H1 (cell line): ENCODE measurements around the gene PLEKHA5. TPM values are rescaled to one million over a fixed set of nuclear protein-coding genes. Genes with fewer than 3 reads are reported as not detected.

ENCODE experiments used
- CTCF ChIA-PET: fragments of 300-600 bp; sonication (Branson Sonifier 250); formaldehyde crosslinking; loops from one replicate; lab custom pipeline; 2021; ENCODE audit not compliant: partially characterized antibody; lab: Charles Lee
- POLR2A ChIA-PET: fragments of 300-600 bp; sonication (Branson Sonifier 250); formaldehyde crosslinking; loops from one replicate; lab custom pipeline; 2021; ENCODE audit warnings: inconsistent platforms; ENCODE audit not compliant: partially characterized antibody; lab: Charles Lee
- DNase-seq, 2 experiments: peaks; one replicate each; pipeline versions ENCODE4 v3.0.0 to v3.0.0-alpha.2; 2010 to 2022; ENCODE audit warnings: low spot score in 2 of 2, low read depth in 1 of 2, mixed read lengths in 1 of 2
- FAIRE-seq: peaks from 2 replicates; lab custom pipeline; 2011; peaks lifted over from hg19 to GRCh38; lab: Jason Lieb, UNC
- H2AFZ ChIP-seq: 2 replicates; pipeline ENCODE4 v1.8.1; 2012; ENCODE audit warnings: low read length, inconsistent platforms
- H2AK5ac ChIP-seq: 2 replicates; pipeline ENCODE4 v1.6.1; 2013; ENCODE audit warnings: low read depth, low read length
- H2BK120ac ChIP-seq: replicated peaks from 2 replicates; pipeline ENCODE3; 2013; ENCODE audit warnings: low read depth, low read length, inconsistent platforms
- H2BK12ac ChIP-seq: 2 replicates; pipeline ENCODE4 v1.6.1; 2013; ENCODE audit warnings: low read depth, low read length
- H2BK15ac ChIP-seq: 2 replicates; pipeline ENCODE4 v1.6.1; 2013; ENCODE audit warnings: low read length
- H2BK20ac ChIP-seq: 2 replicates; pipeline ENCODE4 v1.6.1; 2013; ENCODE audit warnings: low read length
- H2BK5ac ChIP-seq: 2 replicates; pipeline ENCODE4 v1.6.1; 2013; ENCODE audit warnings: low read depth, low read length
- H3K14ac ChIP-seq: 2 replicates; pipeline ENCODE4 v1.6.1; 2013; ENCODE audit warnings: inconsistent platforms; ENCODE audit not compliant: insufficient read length
- H3K18ac ChIP-seq: 2 replicates; pipeline ENCODE4 v1.6.1; 2013; ENCODE audit warnings: low read length; ENCODE audit errors: extremely low read depth
- H3K23ac ChIP-seq: 2 replicates; pipeline ENCODE4 v1.6.1; 2013; ENCODE audit warnings: inconsistent platforms; ENCODE audit not compliant: insufficient read length
- H3K23me2 ChIP-seq: 2 replicates; pipeline ENCODE4 v1.6.1; 2013; ENCODE audit warnings: low read depth, low read length
- H3K27ac ChIP-seq: 2 replicates; pipeline ENCODE4 v1.6.1; 2011; ENCODE audit warnings: low read depth, low read length, inconsistent platforms
- H3K27me3 ChIP-seq, 4 experiments: replicated peaks in 1 of 4; 1 replicate in 1 of 4; 2 replicates in 3 of 4; pipeline versions ENCODE4 v1.6.1 to v1.8.1; 2011 to 2013; ENCODE audit warnings: low read length in 3 of 4, mild to moderate bottlenecking in 3 of 4, inconsistent platforms in 2 of 4, mixed read lengths in 2 of 4, moderate library complexity in 1 of 4; ENCODE audit not compliant: control insufficient read depth in 3 of 4, insufficient read depth in 3 of 4; ENCODE audit errors: extremely low read depth in 1 of 4
- H3K36me3 ChIP-seq, 4 experiments: 2 replicates each; pipeline versions ENCODE4 v1.6.1 to v1.8.1; 2011 to 2013; ENCODE audit warnings: mild to moderate bottlenecking in 4 of 4, low read length in 3 of 4, moderate library complexity in 2 of 4, control low read depth in 1 of 4, inconsistent platforms in 1 of 4; ENCODE audit not compliant: insufficient read depth in 4 of 4, control insufficient read depth in 2 of 4
- H3K4ac ChIP-seq: replicated peaks from 2 replicates; pipeline ENCODE3; 2013; ENCODE audit warnings: low read length, low read depth, mixed read lengths, inconsistent platforms; ENCODE audit not compliant: insufficient read length
- H3K4me1 ChIP-seq, 4 experiments: replicated peaks in 1 of 4; 1 replicate in 1 of 4; 2 replicates in 3 of 4; pipeline versions ENCODE4 v1.6.1 to v1.8.1; 2011 to 2013; ENCODE audit warnings: low read length in 3 of 4, inconsistent platforms in 2 of 4, mixed read lengths in 1 of 4; ENCODE audit not compliant: insufficient read depth in 4 of 4, control insufficient read depth in 3 of 4
- H3K4me2 ChIP-seq, 2 experiments: 2 replicates each; pipeline versions ENCODE4 v1.6.1 to v1.8.1; 2011 to 2013; ENCODE audit warnings: low read depth in 2 of 2, low read length in 2 of 2, control low read depth in 1 of 2, inconsistent platforms in 1 of 2, mild to moderate bottlenecking in 1 of 2; ENCODE audit not compliant: insufficient read depth in 1 of 2
- H3K4me3 ChIP-seq, 4 experiments: fragments of 200-600, 300-600 bp in 1 of 4; sonication (generic), shearing (Covaris generic), sonication (Bioruptor Twin) in 1 of 4; 2 replicates each; pipeline versions ENCODE4 v1.5.1 to v1.8.1; 2011 to 2016; ENCODE audit warnings: low read length in 4 of 4, low read depth in 3 of 4, control low read depth in 2 of 4, inconsistent platforms in 2 of 4, mild to moderate bottlenecking in 2 of 4, mixed read lengths in 1 of 4, moderate library complexity in 1 of 4; ENCODE audit not compliant: insufficient read depth in 2 of 4; ENCODE audit errors: extremely low read depth in 1 of 4
- H3K56ac ChIP-seq: replicated peaks from 2 replicates; pipeline ENCODE3; 2013; ENCODE audit warnings: low read depth, mild to moderate bottlenecking, mixed read lengths, low read length, inconsistent platforms; ENCODE audit not compliant: insufficient read length
- H3K79me1 ChIP-seq: 2 replicates; pipeline ENCODE4 v1.6.1; 2013; ENCODE audit warnings: low read depth, low read length, control low read depth
- H3K79me2 ChIP-seq, 2 experiments: 2 replicates each; pipeline versions ENCODE4 v1.6.1 to v1.8.1; 2012 to 2013; ENCODE audit warnings: low read length in 2 of 2, mild to moderate bottlenecking in 2 of 2, inconsistent platforms in 1 of 2; ENCODE audit not compliant: insufficient read depth in 2 of 2, control insufficient read depth in 1 of 2
- H3K9ac ChIP-seq, 4 experiments: replicated peaks in 1 of 4; 1 replicate in 1 of 4; 2 replicates in 3 of 4; pipeline versions ENCODE4 v1.6.1 to v1.8.1; 2011 to 2013; ENCODE audit warnings: low read depth in 3 of 4, low read length in 3 of 4, control low read depth in 2 of 4, mild to moderate bottlenecking in 2 of 4, moderate library complexity in 2 of 4, inconsistent platforms in 1 of 4; ENCODE audit errors: extremely low read depth in 1 of 4
- H3K9me3 ChIP-seq, 2 experiments: 2 replicates each; pipeline versions ENCODE4 v1.6.1 to v1.8.1; 2012 to 2013; ENCODE audit warnings: mild to moderate bottlenecking in 2 of 2, moderate library complexity in 2 of 2, control low read depth in 1 of 2, inconsistent platforms in 1 of 2, low read depth in 1 of 2, low read length in 1 of 2, mixed read lengths in 1 of 2; ENCODE audit not compliant: insufficient read depth in 2 of 2
- H4K20me1 ChIP-seq, 2 experiments: replicated peaks in 1 of 2; 2 replicates each; pipeline versions ENCODE3 to v1.8.1; 2011 to 2013; ENCODE audit warnings: inconsistent platforms in 2 of 2, low read length in 2 of 2, mild to moderate bottlenecking in 1 of 2; ENCODE audit not compliant: insufficient read depth in 2 of 2, control insufficient read depth in 1 of 2
- H4K5ac ChIP-seq: 2 replicates; pipeline ENCODE4 v1.6.1; 2013; ENCODE audit warnings: low read length, low read depth, mixed read lengths, inconsistent platforms; ENCODE audit not compliant: insufficient read length
- H4K8ac ChIP-seq: 2 replicates; pipeline ENCODE4 v1.8.0; 2013; ENCODE audit warnings: mild to moderate bottlenecking, moderate library complexity, low read length, inconsistent platforms; ENCODE audit not compliant: insufficient read depth; ENCODE audit errors: extremely low read depth
- H4K91ac ChIP-seq: replicated peaks from 2 replicates; pipeline ENCODE3; 2013; ENCODE audit warnings: low read length, mixed read lengths, inconsistent platforms; ENCODE audit not compliant: insufficient read length
- POLR2A ChIP-seq, 2 experiments: IDR thresholded peaks; 1 replicate in 1 of 2; 2 replicates in 1 of 2; pipeline ENCODE4 v1.6.1; 2011; ENCODE audit warnings: low read depth in 2 of 2, low read length in 2 of 2, mild to moderate bottlenecking in 2 of 2; ENCODE audit errors: control extremely low read depth in 1 of 2
- TEAD4 ChIP-seq: IDR thresholded peaks from 2 replicates; pipeline ENCODE4 v1.6.1; 2012; ENCODE audit warnings: low read depth, low read length, inconsistent platforms, mixed read lengths
- WGBS, 2 experiments: shearing (Covaris generic) in 1 of 2; methylation state at CpG; one replicate each; pipeline versions ENCODE4 v1.1.6 to v1.1.7; 2013 to 2015; ENCODE audit warnings: low lambda C conversion rate in 2 of 2, mixed read lengths in 2 of 2, inconsistent platforms in 1 of 2, low coverage in 1 of 2, missing lambda C conversion rate in 1 of 2; ENCODE audit not compliant: insufficient replicate concordance in 2 of 2, insufficient coverage in 1 of 2, insufficient read length in 1 of 2; ENCODE audit errors: extremely low coverage in 1 of 2, missing lambda C conversion rate in 1 of 2; 5-methylcytosine and 5-hydroxymethylcytosine counted together
- polyA plus RNA-seq, 7 experiments: library from polyadenylated mRNA; depleted of rRNA in 3 of 7; stranded (reverse) in 5 of 7; unstranded in 2 of 7; fragments of >200 nt in 5 of 7; fragments of 200-250 nt in 2 of 7; gene quantifications; 1 replicate in 5 of 7; 2 replicates in 1 of 7; 4 replicates in 1 of 7; pipeline versions ENCODE4 v1.2.1 to v1.2.3, GENCODE V29; 2011 to 2013; ENCODE audit warnings: missing spikeins in 2 of 7, mixed read lengths in 2 of 7
- total RNA-seq: library from RNA; stranded (reverse); fragmentation: NEBNext Ultra II Directional; extraction: Animal tissue kit (Norgen Biotek cat#: 25700); gene quantifications from 2 replicates; pipeline ENCODE4 v1.2.1, GENCODE V29; 2021

The PLEKHA5 gene
- total and polyA plus RNA-seq, 2 of the 8 experiments (the other 6 are each of a cell fraction or from before 2014, with no cell fraction given) = 17.2 to 66.1 TPM

GRCh38 chr12:19299765-19300164, 170.2 kb downstream of the PLEKHA5 start:
- POLR2A ChIA-PET = no interaction called here
- H2BK12ac ChIP-seq = no peak overlapping the region
- FAIRE-seq = no peak
- H3K14ac ChIP-seq = no peak overlapping the region
- CTCF ChIA-PET = interaction anchor here (0.5 to 0.7 kb wide), 2 partner anchors 128 to 232 kb away, joined by 3 to 6 read pairs; no protein-coding TSS in a partner anchor
- no peak for DNase-seq
- H2BK20ac ChIP-seq = no peak overlapping the region
- H2AK5ac ChIP-seq = no peak overlapping the region
- no peaks in the 10 kb centered on the region for H3K79me1 ChIP-seq
- no peak overlapping the region for H2AFZ ChIP-seq
- H3K9me3 ChIP-seq = no peaks in the 10 kb centered on the region
- WGBS, 2 experiments = 83% methylated on average over 3 of the region's 3 CpGs; no CpG with 5 or more reads in 1 of the 2 experiments
- TF ChIP-seq POLR2A (IDR thresholded peaks at IDR 0.05; ENCODE audit: control extremely low read depth in 1 of 2, low read depth in 2 of 2, low read length in 2 of 2) (0 out of 3 replicates have a peak, but pooled peaks of 1 of the 2 experiments have one; percentile 24), TEAD4 (no peak)
- H3K79me2 ChIP-seq = no peaks in the 10 kb centered on the region
- peaks cover 0 to 16% (median 6%) of the 10 kb centered on the region in 4 experiments; a peak in 6 of 8 replicates for H3K36me3 ChIP-seq
- H3K18ac ChIP-seq = no peak overlapping the region
- H3K27me3 ChIP-seq = no peaks in the 10 kb centered on the region
- H2BK5ac ChIP-seq = no peak overlapping the region
- no peak overlapping the region for H3K4me3 ChIP-seq
- H3K4me1 ChIP-seq = no peaks in the 10 kb centered on the region
- H3K23me2 ChIP-seq = no peaks in the 10 kb centered on the region
- H4K20me1 ChIP-seq = peaks cover 0 to 1% of the 10 kb centered on the region in 2 experiments
- H3K23ac ChIP-seq = no peak overlapping the region
- H2BK120ac ChIP-seq = no peak overlapping the region
- H3K27ac ChIP-seq = no peak overlapping the region
- H2BK15ac ChIP-seq = no peak overlapping the region
- H3K9ac ChIP-seq = no peak overlapping the region
- H3K4ac ChIP-seq = no peak overlapping the region
- no peak overlapping the region for H3K4me2 ChIP-seq
- no peak overlapping the region for H4K8ac ChIP-seq
- H4K91ac ChIP-seq = no peak overlapping the region
- no peak overlapping the region for H4K5ac ChIP-seq
- H3K56ac ChIP-seq = no peak overlapping the region
